NCI-H1436 (cell line): ENCODE measurements around the gene VAV1.
"Not testable (repeated sequence)": the region's sequence is repeated elsewhere in the genome, so short reads cannot be mapped to it uniquely, and the experiment has no call there.

Experiments
- DNase-seq: peaks from one replicate; lab custom pipeline; 2025; lab: John Stamatoyannopoulos, UW

VAV1 gene

DNA sequence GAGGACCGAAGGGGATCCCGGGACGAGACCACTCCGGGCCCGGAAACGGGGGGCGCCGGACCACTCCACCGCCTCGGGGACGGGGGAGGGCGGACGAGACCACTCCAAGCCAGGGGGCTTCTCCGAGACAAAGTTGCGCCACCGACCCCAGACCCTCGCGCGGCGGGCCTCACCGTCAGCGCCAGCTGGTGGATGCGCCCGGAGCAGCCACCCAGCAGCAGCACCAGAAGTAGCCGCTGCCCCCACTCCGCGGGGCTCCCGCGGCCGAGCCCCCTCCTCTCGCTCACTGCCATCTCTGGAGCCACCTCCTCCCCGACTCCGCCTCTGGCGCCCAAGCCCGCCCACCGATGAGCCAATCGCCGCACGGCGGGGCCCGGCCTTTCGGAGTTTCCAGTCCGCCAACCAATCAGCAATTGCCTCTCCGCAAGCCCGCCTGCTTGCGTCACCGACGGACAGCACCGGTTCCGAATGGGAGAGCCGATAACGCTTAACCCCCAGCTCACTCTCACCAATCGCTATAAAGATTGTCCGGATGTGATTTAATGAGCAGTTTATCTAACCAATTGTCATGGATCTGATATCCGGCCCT lies 35.1 kb upstream of the VAV1 start, which contains the start of gene GPR108:
Gene GPR108 (minus strand): TSS at position 297 of the 589 bp plus-strand sequence. CDS start 4 bp downstream, at position 293.
- DNase-seq, result peak; percentile 99

GRCh38 chr19:6737873-6738786 lies 34.4 kb upstream of the VAV1 start:
- DNase-seq, result peak; percentile 78

DNA sequence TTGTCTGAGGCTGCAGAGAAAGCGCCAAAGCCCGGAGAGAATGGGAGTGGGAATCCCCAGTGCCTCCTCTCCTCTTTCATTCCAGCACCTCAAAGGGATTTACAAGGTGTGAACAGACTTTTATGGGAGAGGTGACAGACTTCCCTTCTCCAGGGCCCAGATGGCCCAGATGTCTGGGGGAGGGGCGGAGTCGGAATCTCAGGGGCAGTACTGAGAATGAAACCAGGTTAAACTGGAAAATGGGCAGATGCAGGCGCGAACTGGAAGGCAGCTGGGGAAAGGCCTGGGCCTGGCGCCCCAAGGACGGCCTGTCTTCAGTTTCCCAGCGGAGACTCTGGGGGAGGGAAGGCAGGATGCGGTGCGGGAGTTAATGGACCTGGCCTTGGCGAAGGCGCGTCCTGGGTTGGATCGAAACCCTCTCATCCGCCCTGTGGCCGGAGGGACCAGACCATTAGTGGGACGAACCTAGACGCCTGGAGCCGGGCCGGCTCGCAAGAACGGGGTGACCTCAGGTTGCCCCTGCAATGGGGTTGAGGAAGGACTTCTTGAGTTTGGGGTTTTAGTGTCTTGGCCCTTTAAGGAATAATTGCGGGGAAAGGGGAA lies 33.6 kb upstream of the VAV1 start:
- DNase-seq, result no peak

DNA sequence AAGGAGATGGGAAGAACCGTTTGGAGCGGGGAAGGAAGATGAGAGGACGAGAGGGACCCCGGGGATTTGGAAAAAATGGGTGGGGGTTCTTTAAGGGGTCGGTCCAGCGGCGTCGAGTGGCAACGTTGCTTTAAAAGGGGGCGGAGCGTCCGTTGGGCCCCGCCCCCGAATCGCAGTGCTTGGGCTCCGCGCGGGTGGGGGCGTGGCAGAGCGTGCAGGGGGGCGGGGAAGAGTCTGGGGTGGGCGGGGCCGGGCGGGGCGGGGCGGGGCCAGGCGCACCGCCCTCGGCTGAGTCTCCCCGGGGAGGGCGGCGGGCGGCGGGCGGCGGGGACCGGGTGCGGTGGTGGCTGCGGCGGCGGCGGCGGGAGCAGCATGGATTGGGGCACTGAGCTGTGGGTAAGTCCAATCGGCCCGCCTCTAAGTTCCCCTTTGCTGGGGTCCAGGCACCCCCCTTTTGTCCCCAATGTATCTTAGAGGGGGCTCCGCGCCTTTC lies 33.1 kb upstream of the VAV1 start, which contains the start of gene TRIP10:
Gene TRIP10 (plus strand): TSS at position 291 of the 493 bp plus-strand sequence. CDS start 82 bp downstream, at position 373.
- peak; percentile 79 for DNase-seq

DNA sequence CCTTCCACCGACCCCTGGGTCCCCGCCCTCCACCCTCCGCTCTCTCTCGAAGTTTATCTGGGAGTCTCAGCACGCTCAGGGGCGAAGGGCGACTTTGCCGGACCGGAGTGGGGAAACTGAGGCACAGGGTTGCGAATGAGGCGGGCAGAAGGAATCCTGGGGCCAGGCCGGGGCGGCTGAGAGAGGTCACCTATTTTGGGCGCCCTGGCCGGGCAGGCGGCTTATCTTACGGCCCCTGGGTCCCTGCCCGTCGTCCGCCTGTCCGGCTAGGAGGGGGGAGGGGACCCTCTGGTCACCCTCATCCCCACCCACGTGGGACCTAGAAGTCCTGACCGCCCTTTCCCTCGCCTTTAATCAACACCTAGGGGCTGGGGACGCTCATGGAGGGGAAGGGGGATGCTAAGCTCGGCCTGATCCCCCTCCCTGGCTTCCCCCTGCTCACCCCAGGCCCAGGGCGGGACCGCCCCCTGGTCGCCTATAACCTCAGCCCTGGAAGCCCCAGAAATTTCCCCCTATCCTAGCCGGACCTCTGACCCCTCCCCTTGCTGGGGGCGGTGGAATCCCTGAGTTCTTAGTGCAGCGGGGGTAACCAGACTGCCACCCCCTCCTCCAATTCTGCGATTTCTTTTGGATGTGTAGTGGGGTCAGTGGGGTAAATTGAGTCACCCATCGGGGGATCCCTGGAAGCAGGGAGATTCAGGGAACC lies 32.5 kb upstream of the VAV1 start:
- DNase-seq, result no peak

DNA sequence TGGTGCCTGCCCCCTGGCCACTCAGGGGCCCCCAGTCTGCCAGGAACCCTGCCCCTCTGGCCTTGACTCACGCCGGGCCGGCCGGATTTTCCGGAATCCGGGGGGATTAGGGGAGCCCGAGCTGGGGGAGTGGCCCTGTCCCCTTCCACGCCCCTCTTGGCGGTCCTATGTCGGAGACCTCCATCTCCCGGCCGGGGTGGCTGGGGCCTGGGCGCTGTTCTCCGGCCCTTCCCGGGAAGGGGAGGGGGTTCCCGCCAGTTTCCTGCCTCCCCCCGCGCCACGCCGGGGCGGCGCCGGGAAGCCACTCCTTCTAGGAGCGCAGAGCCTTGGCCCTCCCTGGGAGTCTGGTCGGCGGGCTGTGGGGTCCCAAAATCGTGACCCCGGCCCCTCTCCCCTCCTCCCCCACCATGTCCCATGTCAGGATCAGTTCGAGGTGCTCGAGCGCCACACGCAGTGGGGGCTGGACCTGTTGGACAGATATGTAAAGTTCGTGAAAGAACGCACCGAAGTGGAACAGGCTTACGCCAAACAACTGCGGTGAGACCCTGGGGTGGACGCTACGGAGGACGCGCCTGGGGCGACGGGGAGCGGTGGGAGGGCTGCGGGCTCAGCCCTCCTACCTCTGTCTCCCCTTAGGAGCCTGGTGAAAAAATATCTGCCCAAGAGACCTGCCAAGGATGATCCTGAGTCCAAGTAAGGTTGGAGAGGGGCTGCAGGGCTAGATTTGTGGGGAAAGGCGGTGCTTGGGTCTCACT lies 31.7 kb upstream of the VAV1 start:
- no peak for DNase-seq

DNA sequence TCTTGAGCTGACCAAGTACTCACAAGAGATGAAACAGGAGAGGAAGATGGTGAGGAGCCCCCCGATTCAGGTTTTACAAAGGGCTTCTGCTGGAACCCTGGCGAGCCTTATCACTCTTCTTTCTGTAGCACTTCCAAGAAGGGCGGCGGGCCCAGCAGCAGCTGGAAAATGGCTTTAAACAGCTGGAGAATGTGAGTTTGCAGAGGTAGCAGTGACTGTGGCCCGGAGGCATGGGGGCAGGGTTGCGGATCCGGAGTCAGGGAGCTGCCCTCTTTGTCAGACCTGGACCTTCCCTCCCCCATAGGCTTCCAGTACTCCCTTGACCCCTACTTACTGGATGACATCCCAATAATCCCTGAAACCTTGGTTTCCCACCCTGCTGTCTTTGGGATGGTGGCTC lies 29.4 kb upstream of the VAV1 start:
- no peak for DNase-seq

GRCh38 chr19:6743714-6744380 lies 28.7 kb upstream of the VAV1 start:
- DNase-seq, result no peak

DNA sequence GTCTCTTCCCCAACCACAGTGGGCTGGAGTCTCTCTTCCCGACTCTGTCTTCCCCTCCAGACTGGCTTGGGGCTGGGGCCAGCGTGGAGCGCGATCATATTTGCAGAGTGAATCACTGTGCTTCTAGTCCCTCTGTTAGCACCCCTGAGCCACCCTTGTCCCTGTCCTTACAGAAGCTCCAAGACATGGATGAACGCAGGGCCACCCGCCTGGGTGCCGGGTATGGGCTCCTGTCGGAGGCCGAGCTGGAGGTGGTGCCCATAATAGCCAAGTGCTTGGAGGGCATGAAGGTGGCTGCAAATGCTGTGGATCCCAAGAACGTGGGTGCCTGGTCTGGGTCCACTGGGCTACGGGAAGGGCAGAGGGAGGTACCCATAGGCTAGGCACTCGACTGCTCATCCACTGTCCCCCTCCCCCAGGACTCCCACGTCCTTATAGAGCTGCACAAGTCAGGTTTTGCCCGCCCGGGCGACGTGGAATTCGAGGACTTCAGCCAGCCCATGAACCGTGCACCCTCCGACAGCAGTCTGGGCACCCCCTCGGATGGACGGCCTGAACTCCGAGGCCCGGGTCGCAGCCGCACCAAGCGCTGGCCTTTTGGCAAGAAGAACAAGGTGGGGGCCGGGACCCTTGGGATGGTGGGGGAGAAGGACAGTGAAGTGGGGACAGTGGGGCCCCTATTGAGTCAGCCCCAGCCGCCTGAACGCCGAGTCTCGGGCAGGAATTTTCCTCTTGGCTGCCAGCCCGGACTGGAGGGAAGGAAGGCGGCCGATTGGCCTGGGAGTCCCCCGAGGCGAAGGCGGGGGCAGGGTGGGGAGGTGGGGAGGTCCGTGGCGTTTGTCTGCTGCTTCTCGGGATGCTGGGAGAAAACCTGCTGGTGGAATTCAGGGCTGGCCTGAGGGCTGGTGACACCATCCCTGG lies 27.9 kb upstream of the VAV1 start:
- DNase-seq, result no peak

DNA sequence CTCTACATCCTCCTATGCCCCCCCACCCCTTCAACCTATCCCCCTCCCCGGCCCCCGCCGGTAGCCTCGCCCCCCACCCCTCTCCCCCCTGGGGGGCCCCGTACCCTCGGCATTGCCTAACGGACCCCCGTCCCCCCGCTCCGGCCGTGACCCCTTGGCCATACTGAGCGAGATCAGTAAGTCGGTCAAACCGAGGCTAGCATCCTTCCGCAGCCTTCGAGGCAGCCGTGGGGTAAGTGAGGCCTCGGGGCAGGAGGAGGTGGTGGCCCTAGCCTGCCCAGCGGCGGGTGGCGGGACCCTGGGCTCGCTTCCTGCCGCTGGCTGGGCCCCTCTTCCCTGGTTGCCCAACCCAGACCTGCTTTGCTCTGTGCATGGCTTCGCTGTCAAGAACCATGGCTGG lies 26.5 kb upstream of the VAV1 start:
- no peak for DNase-seq

- not testable (repeated sequence) for DNase-seq
These were observed 24.0 kb upstream of the VAV1 start for GRCh38 chr19:6748543-6748942.

GRCh38 chr19:6750062-6750461 lies 22.4 kb upstream of the VAV1 start:
- no peak for DNase-seq

DNA sequence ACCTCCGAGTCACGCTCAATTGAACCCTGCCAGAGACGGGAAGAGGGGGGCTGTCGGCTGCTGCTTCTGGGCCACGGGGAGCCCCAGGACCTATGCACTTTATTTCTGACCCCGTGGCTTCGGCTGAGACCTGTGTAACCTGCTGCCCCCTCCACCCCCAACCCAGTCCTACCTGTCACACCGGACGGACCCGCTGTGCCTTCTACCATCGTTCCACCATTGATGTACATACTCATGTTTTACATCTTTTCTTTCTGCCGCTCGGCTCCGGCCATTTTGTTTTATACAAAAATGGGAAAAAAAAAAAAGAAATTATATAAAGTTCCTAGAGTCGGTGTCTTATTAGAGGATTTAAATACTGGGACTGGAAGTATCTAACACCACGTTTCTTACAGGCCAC lies 21.3 kb upstream of the VAV1 start:
- DNase-seq, result no peak

GRCh38 chr19:6752256-6753177 lies 20.0 kb upstream of the VAV1 start:
- DNase-seq, result no peak

GRCh38 chr19:6753178-6754031 lies 19.1 kb upstream of the VAV1 start:
- DNase-seq, result no peak

- DNase-seq, result no peak
These were observed 18.4 kb upstream of the VAV1 start for GRCh38 chr19:6754136-6754535.

GRCh38 chr19:6754653-6755463 lies 17.6 kb upstream of the VAV1 start:
- no peak for DNase-seq
